Mesendoderm (in vitro differentiated cells): ENCODE data around the gene LSS.

ENCODE experiments used
- DNase-seq: peaks from one replicate; pipeline ENCODE4 v3.0.0; 2013
- H2AK5ac ChIP-seq: 2 replicates; pipeline ENCODE4 v1.6.1; 2013; ENCODE audit warnings: low read length, inconsistent platforms
- H2BK120ac ChIP-seq: 2 replicates; pipeline ENCODE4 v1.6.1; 2013; ENCODE audit warnings: low read depth, mild to moderate bottlenecking, low read length, moderate library complexity, mixed read lengths
- H2BK15ac ChIP-seq: replicated peaks from 2 replicates; pipeline ENCODE4 v1.6.1; 2013; ENCODE audit warnings: low read depth, mild to moderate bottlenecking, moderate library complexity
- H2BK5ac ChIP-seq: 2 replicates; pipeline ENCODE4 v1.6.1; 2013; ENCODE audit warnings: low read length, inconsistent platforms
- H3K18ac ChIP-seq: 2 replicates; pipeline ENCODE4 v1.6.1; 2013; ENCODE audit warnings: mild to moderate bottlenecking, low read length, mixed read lengths
- H3K23ac ChIP-seq: one replicate; pipeline ENCODE4 v1.6.1; 2013; ENCODE audit warnings: low read length
- H3K27ac ChIP-seq: 2 replicates; pipeline ENCODE4 v1.5.1; 2013; ENCODE audit warnings: low read depth, mild to moderate bottlenecking, inconsistent platforms, low read length, moderate library complexity
- H3K27me3 ChIP-seq: 2 replicates; pipeline ENCODE4 v1.6.1; 2013; ENCODE audit warnings: low read length, control low read depth, mild to moderate bottlenecking, inconsistent platforms; ENCODE audit not compliant: insufficient read depth, poor library complexity
- H3K36me3 ChIP-seq: 2 replicates; pipeline ENCODE4 v1.6.1; 2013; ENCODE audit warnings: low read length, inconsistent platforms; ENCODE audit not compliant: control insufficient read depth, insufficient read depth
- H3K4ac ChIP-seq: one replicate; pipeline ENCODE4 v1.6.1; 2013; ENCODE audit warnings: low read depth, mild to moderate bottlenecking, low read length, moderate library complexity
- H3K4me1 ChIP-seq: 2 replicates; pipeline ENCODE4 v1.6.1; 2013; ENCODE audit warnings: low read depth, low read length, inconsistent platforms; ENCODE audit not compliant: control insufficient read depth
- H3K4me2 ChIP-seq: 2 replicates; pipeline ENCODE4 v1.6.1; 2013; ENCODE audit warnings: low read length
- H3K4me3 ChIP-seq: 2 replicates; pipeline ENCODE4 v1.5.1; 2013; ENCODE audit warnings: mild to moderate bottlenecking, low read length
- H3K56ac ChIP-seq: one replicate; pipeline ENCODE4 v1.6.1; 2013; ENCODE audit warnings: low read length
- H3K79me1 ChIP-seq: 2 replicates; pipeline ENCODE4 v1.6.1; 2013; ENCODE audit warnings: low read length, inconsistent platforms
- H3K79me2 ChIP-seq: 2 replicates; pipeline ENCODE4 v1.6.1; 2013; ENCODE audit warnings: mild to moderate bottlenecking, low read length; ENCODE audit not compliant: control insufficient read depth, insufficient read depth
- H3K9ac ChIP-seq: 2 replicates; pipeline ENCODE4 v1.6.1; 2013; ENCODE audit warnings: low read length, inconsistent platforms
- H4K5ac ChIP-seq: one replicate; pipeline ENCODE4 v1.6.1; 2013; ENCODE audit warnings: low read length
- H4K8ac ChIP-seq: one replicate; pipeline ENCODE4 v1.6.1; 2013; ENCODE audit warnings: low read depth, mild to moderate bottlenecking, control low read depth, low read length, moderate library complexity
- WGBS: extraction: QIAGEN DNeasy Blood & Tissue Kit; methylation state at CpG from one replicate; pipeline ENCODE4 v1.1.7; 2013; ENCODE audit warnings: low lambda C conversion rate, missing lambda C conversion rate; ENCODE audit not compliant: insufficient coverage; ENCODE audit errors: extremely low coverage; 5-methylcytosine and 5-hydroxymethylcytosine counted together

LSS gene

DNA sequence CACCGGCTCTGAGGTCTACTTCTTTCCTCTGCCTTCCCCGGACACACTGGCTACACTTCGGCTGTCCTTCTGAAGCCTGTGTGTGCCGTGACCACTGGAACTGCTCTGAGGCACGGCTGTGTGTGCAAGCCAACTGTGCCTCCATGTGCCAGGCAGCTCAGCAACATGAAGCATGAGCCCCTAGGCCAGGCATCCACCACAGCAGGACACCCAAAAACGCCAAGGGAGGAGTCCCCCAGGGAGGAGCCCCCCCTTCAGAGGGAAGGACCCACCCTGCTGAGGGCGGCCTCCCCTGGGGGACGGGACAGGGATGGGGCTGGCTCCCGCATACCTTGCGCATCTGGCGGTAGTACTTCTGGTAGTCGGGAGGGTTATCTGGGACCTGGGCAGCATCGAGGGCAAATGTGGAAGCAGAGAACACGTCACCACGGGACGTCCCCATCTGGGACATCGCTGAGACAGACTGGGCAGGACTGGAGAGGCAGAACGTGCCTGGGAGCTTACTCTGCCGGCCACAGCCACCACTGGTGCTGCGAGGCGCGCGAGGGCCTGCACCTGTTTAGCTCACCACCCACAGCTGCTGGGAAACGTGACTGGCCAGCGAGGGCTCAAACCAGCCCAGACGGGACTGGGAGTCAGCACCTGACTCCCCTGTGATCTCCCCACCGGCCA is 20.5 kb downstream of the LSS start:
- Histone ChIP-seq H3K18ac (no peak overlapping the region), H3K79me1 (peaks cover 1% of the 10 kb centered on the region), H3K4me3 (no peak overlapping the region), H3K36me3 (peaks cover 6% of the 10 kb centered on the region), H3K27me3 (no peaks in the 10 kb centered on the region), H2BK15ac (no peak overlapping the region), H3K4me1 (no peaks in the 10 kb centered on the region), H2BK120ac (no peak overlapping the region), H2BK5ac (no peak overlapping the region), H3K23ac (no peak overlapping the region), H2AK5ac (no peak overlapping the region), H4K8ac (no peak overlapping the region), H3K79me2 (no peaks in the 10 kb centered on the region), H3K9ac (no peak overlapping the region), H4K5ac (no peak overlapping the region), H3K27ac (no peak overlapping the region), H3K56ac (no peak overlapping the region), H3K4ac (no peak overlapping the region), H3K4me2 (no peak overlapping the region)
- no peak for DNase-seq
- no CpG with 5 or more reads among the region's 27 CpGs for WGBS

DNA sequence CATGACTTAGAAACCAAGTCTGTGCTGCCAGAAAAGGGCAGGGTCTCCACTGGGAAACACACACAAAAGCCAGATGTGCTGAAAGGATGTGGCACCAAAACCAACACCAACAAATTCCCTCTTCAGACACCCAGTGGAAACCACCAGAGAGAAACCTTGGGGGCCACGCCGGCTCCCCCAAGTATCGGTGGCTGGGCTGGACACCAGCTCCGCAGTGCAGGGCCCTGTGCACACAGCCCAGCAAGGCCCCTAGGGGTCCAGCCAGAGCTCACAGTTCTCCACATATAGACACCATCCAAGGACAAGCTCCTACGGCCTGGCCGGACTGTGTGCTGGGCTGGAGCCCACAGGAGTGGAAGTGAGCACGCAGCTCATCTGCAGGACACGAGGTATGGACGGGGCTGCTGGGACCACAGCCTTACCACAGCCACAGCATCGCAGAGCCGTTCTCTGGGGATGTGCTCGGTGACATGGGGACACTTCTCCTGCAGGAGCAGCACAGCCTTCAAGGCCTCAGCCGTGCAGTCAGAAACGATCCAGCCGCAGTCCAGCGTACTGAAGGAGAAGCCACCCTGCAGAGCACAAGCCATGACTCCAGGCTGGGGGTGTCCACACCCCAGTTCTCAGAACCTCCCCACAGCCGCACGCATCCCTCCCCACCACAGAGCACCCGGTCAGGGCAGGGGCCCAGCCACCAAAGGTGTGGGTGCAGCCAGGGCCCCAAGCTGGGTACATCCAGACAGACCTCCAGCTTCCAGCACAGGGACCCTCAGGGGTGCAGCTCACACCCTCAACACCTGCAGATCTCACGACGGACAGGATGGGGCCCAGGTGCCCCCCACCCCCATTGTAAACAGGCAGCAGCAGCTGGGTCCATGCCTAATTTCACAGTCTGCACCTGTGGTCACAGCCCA is 21.3 kb downstream of the LSS start:
- DNase-seq, result no peak
- no peak overlapping the region for H3K18ac ChIP-seq
- no peak overlapping the region for H3K4ac ChIP-seq
- no peak overlapping the region for H3K4me3 ChIP-seq
- H3K9ac ChIP-seq, result no peak overlapping the region
- H3K4me2 ChIP-seq, result no peak overlapping the region
- no peak overlapping the region for H4K8ac ChIP-seq
- H4K5ac ChIP-seq, result no peak overlapping the region
- no peak overlapping the region for H3K56ac ChIP-seq
- no peaks in the 10 kb centered on the region for H3K79me2 ChIP-seq
- peaks cover 5% of the 10 kb centered on the region for H3K36me3 ChIP-seq
- no peak overlapping the region for H3K27ac ChIP-seq
- no peaks in the 10 kb centered on the region for H3K4me1 ChIP-seq
- no peak overlapping the region for H2AK5ac ChIP-seq
- H2BK5ac ChIP-seq, result no peak overlapping the region
- no peak overlapping the region for H2BK15ac ChIP-seq
- no peak overlapping the region for H2BK120ac ChIP-seq
- H3K27me3 ChIP-seq, result no peaks in the 10 kb centered on the region
- WGBS, result no CpG with 5 or more reads among the region's 21 CpGs
- no peak overlapping the region for H3K23ac ChIP-seq
- no peaks in the 10 kb centered on the region for H3K79me1 ChIP-seq

- no CpG with 5 or more reads among the region's 24 CpGs for WGBS
- Histone ChIP-seq H3K9ac (no peak overlapping the region), H3K27me3 (no peaks in the 10 kb centered on the region), H2BK5ac (no peak overlapping the region), H3K4me2 (no peak overlapping the region), H3K4ac (no peak overlapping the region), H3K56ac (no peak overlapping the region), H3K36me3 (peaks cover 2% of the 10 kb centered on the region), H3K4me1 (no peaks in the 10 kb centered on the region), H3K18ac (no peak overlapping the region), H2BK120ac (no peak overlapping the region), H2BK15ac (no peak overlapping the region), H3K4me3 (no peak overlapping the region), H2AK5ac (no peak overlapping the region), H4K8ac (no peak overlapping the region), H3K79me1 (no peaks in the 10 kb centered on the region), H3K27ac (no peak overlapping the region), H3K79me2 (no peaks in the 10 kb centered on the region), H4K5ac (no peak overlapping the region), H3K23ac (no peak overlapping the region)
- DNase-seq, result no peak
Observed at GRCh38 chr21:46206163-46207005, 22.2 kb downstream of the LSS start.

DNA sequence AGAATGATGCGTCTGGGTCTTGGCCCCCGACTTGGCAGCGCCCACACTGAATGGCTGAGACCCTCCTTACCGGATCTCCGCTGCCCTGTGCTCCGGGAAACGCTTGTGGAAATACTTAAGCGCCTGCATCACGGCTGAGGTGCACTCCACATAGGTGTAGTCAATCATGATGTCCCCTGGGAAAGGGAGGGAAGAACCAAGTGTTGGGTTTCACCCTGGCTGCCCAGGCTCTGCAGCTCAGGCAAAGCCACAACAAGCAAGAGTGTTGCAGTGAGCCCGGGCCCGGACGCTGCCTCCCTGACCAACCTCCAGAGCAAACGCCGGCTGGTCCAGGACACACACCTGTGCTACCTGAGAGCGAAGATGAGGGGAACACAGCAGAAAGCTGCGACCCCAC is 22.8 kb downstream of the LSS start:
- Histone ChIP-seq H3K4me2 (no peak overlapping the region), H3K4ac (no peak overlapping the region), H3K79me1 (no peaks in the 10 kb centered on the region), H3K36me3 (peaks cover 3% of the 10 kb centered on the region), H3K27me3 (no peaks in the 10 kb centered on the region), H2BK120ac (no peak overlapping the region), H3K56ac (no peak overlapping the region), H4K8ac (no peak overlapping the region), H3K9ac (no peak overlapping the region), H4K5ac (no peak overlapping the region), H2BK5ac (no peak overlapping the region), H2BK15ac (no peak overlapping the region), H3K27ac (no peak overlapping the region), H3K18ac (no peak overlapping the region), H3K4me1 (no peaks in the 10 kb centered on the region), H3K79me2 (no peaks in the 10 kb centered on the region), H3K23ac (no peak overlapping the region), H3K4me3 (no peak overlapping the region), H2AK5ac (no peak overlapping the region)
- no peak for DNase-seq
- WGBS, result no CpG with 5 or more reads among the region's 16 CpGs

- Histone ChIP-seq H4K5ac (no peak overlapping the region), H3K79me2 (no peaks in the 10 kb centered on the region), H3K79me1 (no peaks in the 10 kb centered on the region), H2BK5ac (no peak overlapping the region), H3K18ac (no peak overlapping the region), H3K9ac (no peak overlapping the region), H3K4me2 (no peak overlapping the region), H2BK15ac (no peak overlapping the region), H2AK5ac (no peak overlapping the region), H3K27ac (no peak overlapping the region), H3K23ac (no peak overlapping the region), H2BK120ac (no peak overlapping the region), H3K36me3 (peaks cover 6% of the 10 kb centered on the region), H3K4me1 (no peaks in the 10 kb centered on the region), H3K56ac (no peak overlapping the region), H3K27me3 (no peaks in the 10 kb centered on the region), H3K4me3 (no peak overlapping the region), H4K8ac (no peak overlapping the region), H3K4ac (no peak overlapping the region)
- DNase-seq, result no peak
- WGBS, result no CpG with 5 or more reads among the region's 18 CpGs
Observed at GRCh38 chr21:46205166-46205565, 23.4 kb downstream of the LSS start.
